ENCODE results near the gene HIPK2. TPM values are rescaled to one million over a fixed set of nuclear protein-coding genes. Genes with fewer than 3 reads are reported as not detected.

HIPK2 gene
- total RNA-seq, 1 experiment from 2014 or later, result 33.4 TPM

GRCh38 chr7:139586286-139586685 is 191.5 kb downstream of the HIPK2 start:
- peaks cover 7% of the 10 kb centered on the region for H3K36me3 Mint-ChIP-seq (ENCODE audit: insufficient read depth, unreplicated experiment)
- intact Hi-C loops (cut with micrococcal nuclease; ENCODE audit: unreplicated experiment), result no loop called here
- no peaks in the 10 kb centered on the region for H3K4me1 Mint-ChIP-seq (ENCODE audit: low read depth, unreplicated experiment)
- no TSS peak for BruUV-seq (replicated peaks)
- CTCF ChIA-PET, result no interaction called here
- no peak for DNase-seq
- H3K9me3 Mint-ChIP-seq (ENCODE audit: low read depth, unreplicated experiment), result no peaks in the 10 kb centered on the region
- H3K4me3 Mint-ChIP-seq (ENCODE audit: low read depth, unreplicated experiment), result no peak overlapping the region
- H3K27me3 Mint-ChIP-seq (ENCODE audit: unreplicated experiment), result no peaks in the 10 kb centered on the region
- no peak overlapping the region for H3K27ac Mint-ChIP-seq (ENCODE audit: unreplicated experiment)
- TF ChIP-seq CTCF (IDR thresholded peaks at IDR 0.05; ENCODE audit: unreplicated experiment), result no peak

DNA sequence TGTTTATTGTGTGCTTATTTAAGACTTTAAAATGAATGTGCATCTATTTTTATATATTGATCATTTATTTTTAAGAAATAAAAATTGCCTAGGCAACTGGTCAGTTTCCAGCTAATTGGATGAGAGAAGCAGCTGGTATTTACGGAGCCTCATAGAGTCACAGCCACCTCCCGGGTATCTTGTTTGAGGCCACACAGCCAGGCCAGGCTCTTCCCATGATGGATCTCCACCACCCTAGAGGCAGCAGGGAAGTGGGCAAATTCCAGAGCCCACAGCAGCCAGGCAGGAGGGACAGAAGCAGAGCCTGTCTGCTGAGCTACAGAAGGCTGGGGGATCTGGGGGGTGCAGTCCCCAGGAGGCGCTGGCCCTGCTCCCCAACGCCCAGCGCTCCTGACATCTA is 192.8 kb downstream of the HIPK2 start:
- CTCF ChIA-PET, result interaction anchor here (0.5 kb wide), 2 partner anchors 531 to 1147 kb away, joined by 5 to 7 read pairs; no protein-coding TSS in a partner anchor
- Mint-ChIP-seq H3K27me3 (ENCODE audit: unreplicated experiment) (no peaks in the 10 kb centered on the region), H3K27ac (ENCODE audit: unreplicated experiment) (no peak overlapping the region), H3K9me3 (ENCODE audit: low read depth, unreplicated experiment) (no peaks in the 10 kb centered on the region), H3K36me3 (ENCODE audit: insufficient read depth, unreplicated experiment) (peaks cover 4% of the 10 kb centered on the region), H3K4me1 (ENCODE audit: low read depth, unreplicated experiment) (no peaks in the 10 kb centered on the region), H3K4me3 (ENCODE audit: low read depth, unreplicated experiment) (no peak overlapping the region)
- TF ChIP-seq CTCF (IDR thresholded peaks at IDR 0.05; ENCODE audit: unreplicated experiment), result no peak
- BruUV-seq (replicated peaks), result no TSS peak
- intact Hi-C loops (cut with micrococcal nuclease; ENCODE audit: unreplicated experiment), result no loop called here
- no peak for DNase-seq

DNA sequence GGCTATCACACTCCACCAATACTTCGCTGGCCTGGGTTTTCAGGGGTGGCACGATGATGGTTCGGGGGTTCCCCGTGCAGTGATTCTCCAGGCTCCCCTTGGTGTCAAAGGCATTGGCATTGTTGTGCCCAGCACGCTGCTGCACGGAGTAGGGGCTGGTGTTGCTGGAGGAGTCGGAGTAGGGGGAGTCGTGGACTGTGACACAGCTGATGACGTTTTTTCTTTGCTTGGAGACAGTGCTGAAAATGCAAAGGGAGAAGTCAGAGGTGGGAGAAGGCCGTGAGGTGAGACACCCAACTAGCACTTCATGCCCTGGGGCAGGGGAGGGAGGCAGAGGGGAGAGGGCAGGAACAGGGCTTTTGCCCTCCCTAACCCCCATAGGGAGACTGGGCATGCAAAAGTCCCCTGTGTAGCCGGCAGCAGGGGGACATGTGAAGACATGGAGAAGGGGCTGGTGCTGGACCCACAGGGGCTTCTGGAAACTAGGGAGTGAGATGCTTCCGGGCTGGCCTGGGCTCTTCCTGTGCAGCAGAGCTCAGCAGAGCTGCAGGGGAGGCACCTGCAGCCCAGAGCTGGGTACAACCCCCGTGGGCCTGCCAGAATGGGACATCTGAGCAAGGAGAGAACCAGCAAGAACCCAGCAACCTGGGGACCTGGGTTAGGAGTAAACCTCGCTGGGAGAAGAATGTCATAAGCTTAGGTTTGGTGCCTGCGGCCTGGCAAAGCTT is 193.8 kb downstream of the HIPK2 start:
- BruUV-seq (replicated peaks), result no TSS peak
- H3K4me3 Mint-ChIP-seq (ENCODE audit: low read depth, unreplicated experiment), result no peak overlapping the region
- CTCF ChIA-PET, result no interaction called here
- H3K36me3 Mint-ChIP-seq (ENCODE audit: insufficient read depth, unreplicated experiment), result peaks cover 4% of the 10 kb centered on the region
- intact Hi-C loops (cut with micrococcal nuclease; ENCODE audit: unreplicated experiment), result no loop called here
- no peak for DNase-seq
- H3K27ac Mint-ChIP-seq (ENCODE audit: unreplicated experiment), result no peak overlapping the region
- no peaks in the 10 kb centered on the region for H3K27me3 Mint-ChIP-seq (ENCODE audit: unreplicated experiment)
- H3K9me3 Mint-ChIP-seq (ENCODE audit: low read depth, unreplicated experiment), result no peaks in the 10 kb centered on the region
- no peaks in the 10 kb centered on the region for H3K4me1 Mint-ChIP-seq (ENCODE audit: low read depth, unreplicated experiment)
- TF ChIP-seq CTCF (IDR thresholded peaks at IDR 0.05; ENCODE audit: unreplicated experiment), result no peak

DNA sequence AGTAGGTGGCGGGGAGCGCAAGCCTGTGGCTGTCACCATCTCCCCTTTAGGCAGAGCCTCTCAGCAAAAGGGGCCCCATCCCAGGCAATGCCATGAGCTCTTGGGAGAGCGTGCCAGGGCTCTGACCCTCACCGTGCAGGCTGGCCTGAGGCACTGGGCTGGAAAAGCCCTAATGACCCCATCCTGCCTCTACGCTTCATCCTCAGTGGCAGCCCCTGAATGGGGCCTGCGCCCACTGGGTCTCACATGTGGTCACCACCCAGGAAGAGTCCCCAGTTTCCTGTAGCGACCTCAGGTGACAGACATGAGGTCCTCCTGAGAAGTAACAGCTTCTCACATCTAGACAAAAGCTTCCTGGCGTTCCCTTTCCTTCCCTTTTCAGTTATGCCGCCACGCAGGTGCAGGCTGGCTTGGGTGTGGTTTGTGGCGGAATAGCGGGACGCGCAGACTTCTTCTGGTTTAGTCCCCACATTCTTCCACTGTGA is 195.1 kb downstream of the HIPK2 start:
- no peak for TF ChIP-seq CTCF (IDR thresholded peaks at IDR 0.05; ENCODE audit: unreplicated experiment)
- no peak overlapping the region for H3K27ac Mint-ChIP-seq (ENCODE audit: unreplicated experiment)
- DNase-seq, result no peak
- peaks cover 4% of the 10 kb centered on the region for H3K36me3 Mint-ChIP-seq (ENCODE audit: insufficient read depth, unreplicated experiment)
- intact Hi-C loops (cut with micrococcal nuclease; ENCODE audit: unreplicated experiment), result no loop called here
- BruUV-seq (replicated peaks), result no TSS peak
- H3K27me3 Mint-ChIP-seq (ENCODE audit: unreplicated experiment), result no peaks in the 10 kb centered on the region
- H3K4me1 Mint-ChIP-seq (ENCODE audit: low read depth, unreplicated experiment), result no peaks in the 10 kb centered on the region
- CTCF ChIA-PET, result no interaction called here
- H3K9me3 Mint-ChIP-seq (ENCODE audit: low read depth, unreplicated experiment), result no peaks in the 10 kb centered on the region
- H3K4me3 Mint-ChIP-seq (ENCODE audit: low read depth, unreplicated experiment), result no peak overlapping the region

All from Calu3 (cell line).